GM19025 (cell line): Measurements from ENCODE around the gene RANBP9.

Experiments used
- ATAC-seq: cut with Tn5 transposase; IDR thresholded peaks from one replicate; pipeline ENCODE4 v1.9.1; 2021; ENCODE audit warnings: mild to moderate bottlenecking, low read depth, moderate library complexity; ENCODE audit not compliant: unreplicated experiment

RANBP9 gene

GRCh38 chr6:13711733-13712598 is at the start of gene RANBP9:
TSS of gene RANBP9 (minus strand) at chr6:13711835. CDS start at chr6:13711505, 330 bp downstream.
- peak; percentile 80 for ATAC-seq

GRCh38 chr6:13760307-13761304 is 49.0 kb upstream of the RANBP9 start:
- ATAC-seq: no peak

GRCh38 chr6:13759025-13759424 is 47.4 kb upstream of the RANBP9 start:
- no peak for ATAC-seq

- no peak for ATAC-seq
These were observed 43.0 kb upstream of the RANBP9 start for GRCh38 chr6:13754644-13755043.

GRCh38 chr6:13743736-13744127 is 32.1 kb upstream of the RANBP9 start:
- no peak for ATAC-seq

- no peak for ATAC-seq
These were observed 31.5 kb upstream of the RANBP9 start for GRCh38 chr6:13742961-13743735.

- no peak for ATAC-seq
These were observed 29.7 kb upstream of the RANBP9 start for GRCh38 chr6:13741365-13741764.

GRCh38 chr6:13735031-13735430 is 23.4 kb upstream of the RANBP9 start:
- no peak for ATAC-seq

GRCh38 chr6:13733178-13733887 is 21.7 kb upstream of the RANBP9 start:
- no peak for ATAC-seq

GRCh38 chr6:13730704-13731103 is 19.1 kb upstream of the RANBP9 start:
- ATAC-seq: no peak

- no peak for ATAC-seq
These were observed 18.3 kb upstream of the RANBP9 start for GRCh38 chr6:13729891-13730290.

- ATAC-seq: no peak
These were observed 13.9 kb upstream of the RANBP9 start for GRCh38 chr6:13725570-13725969.

- ATAC-seq: no peak
These were observed 13.4 kb upstream of the RANBP9 start for GRCh38 chr6:13725052-13725451.

- ATAC-seq: no peak
These were observed 12.5 kb upstream of the RANBP9 start for GRCh38 chr6:13724182-13724581.

GRCh38 chr6:13722880-13723279 is 11.2 kb upstream of the RANBP9 start:
- ATAC-seq: no peak

- no peak for ATAC-seq
These were observed 6.5 kb upstream of the RANBP9 start for GRCh38 chr6:13718123-13718458.

- no peak for ATAC-seq
These were observed 5.3 kb upstream of the RANBP9 start for GRCh38 chr6:13716955-13717295.

- no peak for ATAC-seq
These were observed 4.8 kb upstream of the RANBP9 start for GRCh38 chr6:13716225-13716954.

GRCh38 chr6:13715444-13715883 is 3.8 kb upstream of the RANBP9 start:
- no peak for ATAC-seq

- ATAC-seq: no peak
These were observed 914 bp upstream of the RANBP9 start for GRCh38 chr6:13712599-13712898.
